GM18873 (cell line): ENCODE results near the gene CCDC85B.

ENCODE experiments used
- ATAC-seq: cut with Tn5 transposase; IDR thresholded peaks from one replicate; pipeline ENCODE4 v1.9.1; 2021; ENCODE audit warnings: mild to moderate bottlenecking, moderate library complexity, moderate number of reproducible peaks; ENCODE audit not compliant: unreplicated experiment, low FRiP score

The CCDC85B gene

DNA sequence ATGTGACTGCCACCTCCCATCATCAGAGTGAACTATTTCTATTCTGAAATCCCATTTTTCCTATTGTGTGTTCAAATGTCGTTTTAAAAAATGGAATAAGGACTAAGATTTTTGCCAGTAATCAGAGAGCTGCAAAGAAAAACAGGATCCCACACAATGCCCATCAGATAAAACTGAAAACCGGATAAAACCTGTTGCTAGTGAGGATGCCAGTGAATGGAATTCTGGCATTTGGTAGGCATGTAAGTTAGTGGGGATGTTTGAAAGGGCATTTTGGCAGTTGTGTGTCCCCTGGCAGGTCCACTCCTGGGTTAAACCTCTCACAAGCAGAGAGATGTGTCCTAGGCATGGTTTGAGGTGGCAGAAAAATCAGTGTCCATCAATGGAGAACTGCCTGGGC, 34.9 kb downstream of the CCDC85B start:
- ATAC-seq = no peak

- no peak for ATAC-seq
Observed at GRCh38 chr11:65927904-65928397, 37.5 kb downstream of the CCDC85B start.

- no peak for ATAC-seq
Observed at GRCh38 chr11:65928667-65929066, 38.2 kb downstream of the CCDC85B start.

DNA sequence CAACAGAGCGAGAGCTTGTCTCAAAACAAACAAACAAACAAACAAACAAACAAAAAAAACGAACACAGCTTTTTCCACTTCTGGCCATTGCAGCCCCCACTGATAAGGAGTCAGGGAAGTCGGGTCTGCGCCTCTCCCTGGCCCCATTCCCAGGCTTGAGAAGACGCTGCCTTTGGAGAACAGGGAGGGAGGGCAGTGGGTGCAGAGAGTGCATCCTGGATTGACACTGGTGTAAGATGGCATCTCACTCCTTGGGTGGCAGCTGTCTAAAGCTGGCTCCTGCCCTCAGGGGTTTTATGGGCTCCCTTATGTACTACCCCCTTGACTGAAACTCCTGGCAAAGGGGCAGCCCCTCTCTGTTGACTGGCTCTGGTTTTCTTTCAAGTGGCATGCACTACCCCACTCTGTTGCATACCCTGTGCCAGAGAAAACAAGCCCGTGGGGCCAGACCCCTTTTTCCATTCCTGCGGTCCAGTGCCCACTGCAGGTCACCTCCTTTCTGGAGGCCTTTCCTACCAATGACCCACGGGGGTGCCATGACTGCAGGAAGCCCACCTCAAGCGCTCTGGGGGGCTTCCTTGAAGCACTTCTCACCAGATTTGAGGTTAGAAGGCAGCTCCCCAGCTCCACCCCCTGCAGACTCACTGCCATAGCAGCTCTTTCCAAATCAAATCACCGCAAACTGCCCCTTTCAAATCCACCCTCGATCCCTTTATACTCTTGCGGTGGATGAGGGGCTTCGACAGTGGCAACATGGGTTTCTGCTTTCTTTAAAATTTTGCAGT, 41.5 kb downstream of the CCDC85B start:
- ATAC-seq = no peak

DNA sequence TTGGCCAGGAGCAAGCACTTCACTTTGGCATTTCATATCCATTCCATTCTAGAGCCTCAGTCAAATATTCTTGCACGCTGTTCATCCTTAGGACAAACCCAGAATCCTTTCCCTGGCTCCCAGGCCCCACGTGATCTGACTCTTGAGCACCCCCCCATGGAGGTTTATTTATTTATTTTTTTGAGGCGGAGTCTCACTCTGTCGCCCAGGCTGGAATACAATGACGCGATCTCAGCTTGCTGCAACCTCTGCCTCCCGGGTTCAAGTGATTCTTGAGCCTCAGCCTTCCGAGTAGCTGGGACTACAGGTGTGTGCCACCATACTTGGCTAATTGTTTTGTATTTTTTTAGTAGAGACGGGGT, 42.1 kb downstream of the CCDC85B start:
- no peak for ATAC-seq

DNA sequence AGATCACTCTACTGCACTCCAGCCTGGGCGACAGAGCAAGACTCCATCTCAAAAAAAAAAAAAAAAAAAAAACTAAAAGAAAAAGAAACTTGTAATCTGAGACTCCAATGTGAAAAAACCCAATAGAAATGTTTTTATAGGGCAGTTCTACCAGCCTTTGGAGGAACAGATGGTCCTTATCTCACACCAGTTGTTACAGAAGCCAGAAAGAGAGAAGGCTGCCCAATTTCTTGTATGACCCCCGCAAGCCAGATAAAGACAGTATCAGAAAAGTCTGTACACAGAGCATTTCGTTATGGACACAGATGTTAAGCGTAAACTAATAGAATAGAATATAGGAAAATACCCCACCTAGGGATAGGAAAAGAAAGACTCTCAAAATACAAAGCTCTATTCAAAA, 43.5 kb downstream of the CCDC85B start:
- ATAC-seq = no peak

GRCh38 chr11:65937766-65938165, 47.3 kb downstream of the CCDC85B start:
- ATAC-seq = no peak
